ENCODE data around the gene TNRC6A.
"Not testable (repeated sequence)": the region's sequence is repeated elsewhere in the genome, so short reads cannot be mapped to it uniquely, and the experiment has no call there.

TNRC6A gene

GRCh38 chr16:24850289-24850938 lies 121.0 kb downstream of the TNRC6A start:
- TF ChIP-seq SUZ12 (IDR thresholded peaks at IDR 0.05; ENCODE audit: extremely low read depth, insufficient read depth, insufficient read length) (no peak), YY1 (IDR thresholded peaks at IDR 0.05; ENCODE audit: insufficient read depth, insufficient read length) (no peak), ZNF274 (IDR thresholded peaks at IDR 0.05; ENCODE audit: low read depth, low read length) (no peak)
- H3K4me3 ChIP-seq (ENCODE audit: insufficient read length, low read depth) = no peak overlapping the region
- H3K36me3 ChIP-seq (ENCODE audit: insufficient read depth, insufficient read length, low read length) = no peaks in the 10 kb centered on the region
- no peaks in the 10 kb centered on the region for H3K9me3 ChIP-seq (ENCODE audit: insufficient read depth, low read length)
- no peak for DNase-seq (ENCODE audit: low read depth, low spot score)
- H3K4me1 ChIP-seq (ENCODE audit: insufficient read depth, insufficient read length) = no peaks in the 10 kb centered on the region
- H3K27me3 ChIP-seq (ENCODE audit: insufficient read depth, insufficient read length) = no peaks in the 10 kb centered on the region
- no peak overlapping the region for H3K9ac ChIP-seq (ENCODE audit: insufficient read length, low read depth)

GRCh38 chr16:24851700-24852099 lies 122.2 kb downstream of the TNRC6A start:
- DNase-seq (ENCODE audit: low read depth, low spot score) = no peak
- Histone ChIP-seq H3K27me3 (ENCODE audit: insufficient read depth, insufficient read length) (no peaks in the 10 kb centered on the region), H3K36me3 (ENCODE audit: insufficient read depth, insufficient read length, low read length) (no peaks in the 10 kb centered on the region), H3K9me3 (ENCODE audit: insufficient read depth, low read length) (no peaks in the 10 kb centered on the region), H3K4me1 (ENCODE audit: insufficient read depth, insufficient read length) (no peaks in the 10 kb centered on the region), H3K9ac (ENCODE audit: insufficient read length, low read depth) (no peak overlapping the region), H3K4me3 (ENCODE audit: insufficient read length, low read depth) (no peak overlapping the region)
- no peak for TF ChIP-seq ZNF274 (IDR thresholded peaks at IDR 0.05; ENCODE audit: low read depth, low read length)
- TF ChIP-seq YY1 (IDR thresholded peaks at IDR 0.05; ENCODE audit: insufficient read depth, insufficient read length) = no peak
- no peak for TF ChIP-seq SUZ12 (IDR thresholded peaks at IDR 0.05; ENCODE audit: extremely low read depth, insufficient read depth, insufficient read length)

GRCh38 chr16:24852281-24852721 lies 122.8 kb downstream of the TNRC6A start:
- H3K9me3 ChIP-seq (ENCODE audit: insufficient read depth, low read length) = no peaks in the 10 kb centered on the region
- TF ChIP-seq ZNF274 (IDR thresholded peaks at IDR 0.05; ENCODE audit: low read depth, low read length) = no peak
- no peak for TF ChIP-seq YY1 (IDR thresholded peaks at IDR 0.05; ENCODE audit: insufficient read depth, insufficient read length)
- TF ChIP-seq SUZ12 (IDR thresholded peaks at IDR 0.05; ENCODE audit: extremely low read depth, insufficient read depth, insufficient read length) = no peak
- H3K4me1 ChIP-seq (ENCODE audit: insufficient read depth, insufficient read length) = no peaks in the 10 kb centered on the region
- no peaks in the 10 kb centered on the region for H3K36me3 ChIP-seq (ENCODE audit: insufficient read depth, insufficient read length, low read length)
- no peak overlapping the region for H3K4me3 ChIP-seq (ENCODE audit: insufficient read length, low read depth)
- DNase-seq (ENCODE audit: low read depth, low spot score) = no peak
- H3K27me3 ChIP-seq (ENCODE audit: insufficient read depth, insufficient read length) = no peaks in the 10 kb centered on the region
- H3K9ac ChIP-seq (ENCODE audit: insufficient read length, low read depth) = no peak overlapping the region

- no peak overlapping the region for H3K9ac ChIP-seq (ENCODE audit: insufficient read length, low read depth)
- no peak overlapping the region for H3K4me3 ChIP-seq (ENCODE audit: insufficient read length, low read depth)
- no peaks in the 10 kb centered on the region for H3K9me3 ChIP-seq (ENCODE audit: insufficient read depth, low read length)
Measured at GRCh38 chr16:24853169-24853824, 123.8 kb downstream of the TNRC6A start.

GRCh38 chr16:24853830-24854229 lies 124.4 kb downstream of the TNRC6A start:
- no peaks in the 10 kb centered on the region for H3K27me3 ChIP-seq (ENCODE audit: insufficient read depth, insufficient read length)
- no peak overlapping the region for H3K4me3 ChIP-seq (ENCODE audit: insufficient read length, low read depth)
- no peaks in the 10 kb centered on the region for H3K9me3 ChIP-seq (ENCODE audit: insufficient read depth, low read length)
- H3K4me1 ChIP-seq (ENCODE audit: insufficient read depth, insufficient read length) = no peaks in the 10 kb centered on the region
- H3K9ac ChIP-seq (ENCODE audit: insufficient read length, low read depth) = no peak overlapping the region
- DNase-seq (ENCODE audit: low read depth, low spot score) = no peak
- no peaks in the 10 kb centered on the region for H3K36me3 ChIP-seq (ENCODE audit: insufficient read depth, insufficient read length, low read length)
- no peak for TF ChIP-seq SUZ12 (IDR thresholded peaks at IDR 0.05; ENCODE audit: extremely low read depth, insufficient read depth, insufficient read length)
- no peak for TF ChIP-seq YY1 (IDR thresholded peaks at IDR 0.05; ENCODE audit: insufficient read depth, insufficient read length)
- no peak for TF ChIP-seq ZNF274 (IDR thresholded peaks at IDR 0.05; ENCODE audit: low read depth, low read length)

More at GRCh38 chr16:24853169-24853824, 123.8 kb downstream of the TNRC6A start:
- no peaks in the 10 kb centered on the region for H3K27me3 ChIP-seq (ENCODE audit: insufficient read depth, insufficient read length)
- no peaks in the 10 kb centered on the region for H3K4me1 ChIP-seq (ENCODE audit: insufficient read depth, insufficient read length)
- H3K36me3 ChIP-seq (ENCODE audit: insufficient read depth, insufficient read length, low read length) = no peaks in the 10 kb centered on the region
- no peak for DNase-seq (ENCODE audit: low read depth, low spot score)
- TF ChIP-seq SUZ12 (IDR thresholded peaks at IDR 0.05; ENCODE audit: extremely low read depth, insufficient read depth, insufficient read length) (no peak), YY1 (IDR thresholded peaks at IDR 0.05; ENCODE audit: insufficient read depth, insufficient read length) (no peak), ZNF274 (IDR thresholded peaks at IDR 0.05; ENCODE audit: low read depth, low read length) (no peak)

- no peak overlapping the region for H3K9ac ChIP-seq (ENCODE audit: insufficient read length, low read depth)
- H3K4me1 ChIP-seq (ENCODE audit: insufficient read depth, insufficient read length) = no peaks in the 10 kb centered on the region
- no peaks in the 10 kb centered on the region for H3K9me3 ChIP-seq (ENCODE audit: insufficient read depth, low read length)
- no peaks in the 10 kb centered on the region for H3K36me3 ChIP-seq (ENCODE audit: insufficient read depth, insufficient read length, low read length)
- H3K4me3 ChIP-seq (ENCODE audit: insufficient read length, low read depth) = no peak overlapping the region
- TF ChIP-seq ZNF274 (IDR thresholded peaks at IDR 0.05; ENCODE audit: low read depth, low read length) (no peak), SUZ12 (IDR thresholded peaks at IDR 0.05; ENCODE audit: extremely low read depth, insufficient read depth, insufficient read length) (no peak), YY1 (IDR thresholded peaks at IDR 0.05; ENCODE audit: insufficient read depth, insufficient read length) (no peak)
- no peaks in the 10 kb centered on the region for H3K27me3 ChIP-seq (ENCODE audit: insufficient read depth, insufficient read length)
- DNase-seq (ENCODE audit: low read depth, low spot score) = no peak
Measured at GRCh38 chr16:24854607-24855171, 125.2 kb downstream of the TNRC6A start.

GRCh38 chr16:24855678-24856077 lies 126.2 kb downstream of the TNRC6A start:
- TF ChIP-seq SUZ12 (IDR thresholded peaks at IDR 0.05; ENCODE audit: extremely low read depth, insufficient read depth, insufficient read length) (no peak), ZNF274 (IDR thresholded peaks at IDR 0.05; ENCODE audit: low read depth, low read length) (no peak), YY1 (IDR thresholded peaks at IDR 0.05; ENCODE audit: insufficient read depth, insufficient read length) (no peak)
- H3K36me3 ChIP-seq (ENCODE audit: insufficient read depth, insufficient read length, low read length) = no peaks in the 10 kb centered on the region
- no peak overlapping the region for H3K4me3 ChIP-seq (ENCODE audit: insufficient read length, low read depth)
- H3K4me1 ChIP-seq (ENCODE audit: insufficient read depth, insufficient read length) = no peaks in the 10 kb centered on the region
- no peak for DNase-seq (ENCODE audit: low read depth, low spot score)
- H3K27me3 ChIP-seq (ENCODE audit: insufficient read depth, insufficient read length) = no peaks in the 10 kb centered on the region
- H3K9me3 ChIP-seq (ENCODE audit: insufficient read depth, low read length) = no peaks in the 10 kb centered on the region
- H3K9ac ChIP-seq (ENCODE audit: insufficient read length, low read depth) = no peak overlapping the region

- H3K36me3 ChIP-seq (ENCODE audit: insufficient read depth, insufficient read length, low read length); H3K9ac ChIP-seq (ENCODE audit: insufficient read length, low read depth); DNase-seq (ENCODE audit: low read depth, low spot score); H3K4me3 ChIP-seq (ENCODE audit: insufficient read length, low read depth); H3K27me3 ChIP-seq (ENCODE audit: insufficient read depth, insufficient read length); H3K4me1 ChIP-seq (ENCODE audit: insufficient read depth, insufficient read length); H3K9me3 ChIP-seq (ENCODE audit: insufficient read depth, low read length): not testable (repeated sequence)
Measured at GRCh38 chr16:24856871-24857270, 127.4 kb downstream of the TNRC6A start.

Data from NT2/D1 (cell line).